A549 treated with ZK216348 at 1 μM for 4 hours (cell line): ENCODE results near the gene RHOT2. TPM values are rescaled to one million over a fixed set of nuclear protein-coding genes. Genes with fewer than 3 reads are reported as not detected.

Experiments used
- total RNA-seq: library from RNA; stranded (reverse); fragments of 200-300 nt; extraction: Qiagen RNA extraction; gene quantifications from 5 replicates; pipeline ENCODE4 v1.2.3, GENCODE V29; 2022; ENCODE audit warnings: low read depth

RHOT2 gene
- 44.9 to 111 TPM (median 98.0 TPM) in 5 replicates for total RNA-seq

DNA sequence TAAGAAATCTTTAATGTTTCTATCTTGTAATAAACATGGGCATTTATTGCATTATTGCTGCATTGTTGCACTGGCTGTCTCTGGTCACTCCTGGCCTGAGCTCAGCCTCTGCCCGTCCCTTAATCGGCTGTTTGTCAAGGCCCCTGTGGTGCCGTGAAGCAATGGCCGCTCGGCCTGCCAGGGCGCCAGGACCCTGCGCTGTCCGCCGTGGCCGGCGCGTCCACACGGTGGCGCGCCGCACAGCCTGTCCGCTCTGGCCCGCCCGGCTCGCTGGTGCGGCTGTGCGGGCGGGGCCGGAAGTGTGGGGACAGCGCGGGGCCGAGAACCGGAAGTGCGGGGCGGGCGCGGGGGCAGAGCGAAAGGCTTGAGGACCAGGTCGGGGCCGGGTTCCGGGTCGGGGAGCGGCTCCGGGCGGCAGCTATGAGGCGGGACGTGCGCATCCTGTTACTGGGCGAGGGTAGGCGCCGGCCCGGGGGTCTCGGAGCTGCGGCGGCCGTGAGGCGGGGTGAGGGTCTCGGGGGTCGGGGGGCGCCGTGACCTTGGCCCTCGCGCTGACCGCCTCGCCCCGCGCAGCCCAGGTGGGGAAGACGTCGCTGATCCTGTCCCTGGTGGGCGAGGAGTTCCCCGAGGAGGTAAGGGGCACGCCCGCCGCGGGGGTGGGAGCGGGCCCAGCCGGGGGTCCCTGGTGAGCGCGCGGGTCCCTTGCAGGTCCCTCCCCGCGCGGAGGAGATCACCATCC is at the start of gene RHOT2:
Gene RHOT2, plus strand, starts transcription at position 353 of the 739 bp plus-strand sequence. Its CDS starts 68 bp downstream, at position 421.

DNA sequence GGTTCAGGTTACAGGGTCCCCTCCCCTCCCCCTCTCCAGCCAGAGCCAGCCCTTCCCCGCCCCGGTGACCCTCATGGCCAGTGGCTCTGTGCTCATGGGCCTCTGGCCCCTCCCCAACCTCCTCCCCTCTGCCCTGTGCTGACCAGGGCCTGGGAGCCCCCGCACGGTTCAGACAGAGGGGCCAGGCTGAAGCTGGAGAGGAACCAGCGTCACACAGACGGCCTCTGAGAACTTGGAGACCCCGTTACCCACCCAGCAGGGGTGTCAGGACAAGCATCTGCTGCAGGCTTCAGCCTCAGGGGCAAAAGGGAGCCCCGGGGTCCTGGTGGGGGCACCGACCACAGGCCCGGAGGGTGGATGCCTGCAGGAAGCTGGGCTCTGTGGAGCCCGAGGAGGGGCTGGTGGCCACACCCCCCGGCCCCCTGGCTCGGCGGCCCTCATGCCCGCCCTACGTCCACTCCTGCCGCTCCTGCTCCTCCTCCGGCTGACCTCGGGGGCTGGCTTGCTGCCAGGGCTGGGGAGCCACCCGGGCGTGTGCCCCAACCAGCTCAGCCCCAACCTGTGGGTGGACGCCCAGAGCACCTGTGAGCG is 37.0 kb upstream of the RHOT2 start, which contains the start of gene WFIKKN1:
Gene WFIKKN1, plus strand, starts transcription at position 171 of the 591 bp plus-strand sequence. Its CDS starts 269 bp downstream, at position 440.

DNA sequence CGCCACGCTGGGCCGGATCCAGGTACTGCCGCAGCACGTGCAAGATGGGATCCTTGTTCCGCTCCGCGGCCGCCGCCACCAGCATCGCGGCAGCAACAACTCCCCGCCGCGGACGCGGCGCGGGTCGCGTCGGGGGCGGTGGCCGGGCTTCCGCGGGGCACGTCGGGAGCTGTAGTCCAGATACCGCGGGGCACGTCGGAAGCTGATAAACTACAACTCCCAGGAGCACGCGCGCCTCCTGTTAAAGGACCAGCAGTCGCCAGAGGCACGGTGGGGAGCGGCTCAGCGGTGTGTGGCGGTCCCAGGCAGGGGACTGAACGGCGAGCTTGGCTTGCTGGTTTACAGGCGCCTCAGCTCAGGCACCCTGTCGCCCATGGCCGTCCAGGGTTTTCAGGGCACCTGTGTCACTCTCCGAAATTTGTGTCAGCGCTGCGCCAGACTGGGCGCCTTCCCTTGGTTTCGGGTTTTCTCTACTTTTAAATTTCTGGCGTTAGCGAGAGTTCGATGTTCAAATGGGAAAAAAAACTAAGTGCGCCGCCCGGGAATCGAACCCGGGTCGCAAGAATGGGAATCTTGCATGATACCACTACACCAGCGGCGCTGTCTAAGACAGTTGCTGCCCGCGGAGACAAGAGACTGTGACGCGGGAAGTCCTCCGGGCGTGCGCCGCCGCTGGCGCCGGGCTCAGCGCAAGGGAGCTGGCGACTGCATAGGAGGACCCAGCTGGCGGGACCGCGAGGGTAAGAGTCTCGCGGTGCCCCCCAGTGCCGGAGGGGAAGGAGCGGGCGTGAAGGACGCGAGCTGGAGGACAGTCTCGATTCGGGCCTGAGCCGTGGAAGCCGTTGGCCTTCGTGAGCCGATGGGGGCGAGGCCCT is 31.5 kb upstream of the RHOT2 start, which contains the start of gene METTL26:
Gene METTL26, minus strand, starts transcription at position 100 of the 875 bp plus-strand sequence. Its CDS starts 15 bp downstream, at position 85.

DNA sequence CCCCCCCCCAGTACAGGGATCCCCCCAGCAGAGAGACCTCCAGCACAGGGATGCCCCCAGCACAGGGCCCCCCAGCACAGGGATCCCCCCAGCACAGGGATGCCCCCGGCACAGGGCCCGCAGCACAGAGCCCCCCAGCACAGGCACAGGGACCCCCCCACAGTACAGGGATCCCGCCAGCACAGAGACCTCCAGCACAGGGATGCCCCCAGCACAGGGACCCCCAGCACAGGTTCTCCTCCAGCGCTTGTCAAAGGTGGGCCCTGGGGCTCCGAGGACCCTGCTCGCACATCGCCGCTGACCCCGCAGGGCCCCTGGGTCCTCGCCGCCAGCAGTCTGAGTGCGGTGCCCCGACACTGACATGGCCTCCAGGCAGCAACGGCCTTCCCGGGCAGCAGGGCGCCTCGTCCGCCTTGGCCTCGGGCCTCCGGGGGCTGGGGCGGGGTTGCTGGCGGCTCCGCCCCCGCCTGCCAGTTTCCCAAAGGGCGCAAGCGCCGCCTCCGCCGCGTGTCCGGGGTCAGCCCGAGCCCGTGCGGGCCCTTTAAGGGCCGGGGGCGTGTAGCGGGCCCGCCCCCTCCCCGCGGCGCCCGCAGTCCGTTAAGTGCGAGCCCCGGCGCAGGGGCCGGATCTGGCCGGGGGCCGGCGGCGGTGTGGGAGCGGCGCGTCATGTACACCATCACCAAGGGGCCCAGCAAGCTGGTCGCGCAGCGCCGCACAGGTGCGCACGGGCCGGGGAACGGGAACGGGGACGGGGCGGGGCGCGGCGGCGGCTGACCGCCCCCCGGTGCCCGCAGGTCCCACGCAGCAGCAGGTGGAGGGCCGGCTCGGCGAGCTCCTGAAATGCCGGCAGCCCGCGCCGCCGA is 26.4 kb upstream of the RHOT2 start, which contains the start of gene MCRIP2:
Gene MCRIP2, plus strand, starts transcription at position 503 of the 863 bp plus-strand sequence. Its CDS starts 164 bp downstream, at position 667.

DNA sequence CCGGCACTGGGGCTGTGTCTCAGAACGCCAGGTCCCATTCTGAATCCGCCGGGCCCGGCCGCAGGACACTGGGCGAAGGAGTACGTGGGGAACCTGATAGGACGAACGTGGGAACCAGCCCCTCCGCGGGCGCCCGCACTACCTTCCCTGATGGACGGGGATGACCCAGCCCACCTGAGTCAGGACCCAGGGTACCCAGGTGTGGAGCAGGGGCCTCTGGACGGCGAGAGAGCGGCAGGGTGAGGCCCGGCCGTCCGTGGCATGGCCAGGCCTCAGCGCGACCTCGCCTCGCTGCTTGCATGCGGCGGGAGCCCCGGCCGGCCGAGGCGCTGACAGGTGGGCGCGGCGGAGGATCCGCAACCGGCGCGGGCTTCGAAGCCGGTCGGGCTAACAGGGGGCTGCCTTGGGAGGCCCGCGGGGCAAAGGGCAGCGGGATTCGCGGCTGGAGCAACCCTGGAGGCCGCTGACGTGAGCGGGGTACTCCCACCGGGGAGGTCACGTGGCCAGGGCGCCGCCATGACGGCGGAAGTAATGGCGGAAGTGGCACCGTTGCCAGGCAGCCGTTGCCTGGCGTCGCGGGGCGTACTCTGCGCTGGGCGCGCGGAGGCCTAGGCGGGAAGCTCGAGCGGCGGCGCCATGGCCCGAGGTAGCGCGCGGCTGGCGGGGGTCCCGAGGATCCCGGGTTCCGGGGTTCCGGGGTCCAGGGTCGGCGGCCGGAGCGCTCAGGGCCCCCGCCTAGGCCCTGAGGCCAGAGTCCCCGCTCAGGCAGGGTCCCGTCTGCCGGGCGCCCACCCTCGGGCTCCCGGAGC is 18.9 kb upstream of the RHOT2 start, which contains the start of gene WDR90:
Gene WDR90, plus strand, starts transcription at position 585 of the 809 bp plus-strand sequence. Its CDS starts 52 bp downstream, at position 637.

DNA sequence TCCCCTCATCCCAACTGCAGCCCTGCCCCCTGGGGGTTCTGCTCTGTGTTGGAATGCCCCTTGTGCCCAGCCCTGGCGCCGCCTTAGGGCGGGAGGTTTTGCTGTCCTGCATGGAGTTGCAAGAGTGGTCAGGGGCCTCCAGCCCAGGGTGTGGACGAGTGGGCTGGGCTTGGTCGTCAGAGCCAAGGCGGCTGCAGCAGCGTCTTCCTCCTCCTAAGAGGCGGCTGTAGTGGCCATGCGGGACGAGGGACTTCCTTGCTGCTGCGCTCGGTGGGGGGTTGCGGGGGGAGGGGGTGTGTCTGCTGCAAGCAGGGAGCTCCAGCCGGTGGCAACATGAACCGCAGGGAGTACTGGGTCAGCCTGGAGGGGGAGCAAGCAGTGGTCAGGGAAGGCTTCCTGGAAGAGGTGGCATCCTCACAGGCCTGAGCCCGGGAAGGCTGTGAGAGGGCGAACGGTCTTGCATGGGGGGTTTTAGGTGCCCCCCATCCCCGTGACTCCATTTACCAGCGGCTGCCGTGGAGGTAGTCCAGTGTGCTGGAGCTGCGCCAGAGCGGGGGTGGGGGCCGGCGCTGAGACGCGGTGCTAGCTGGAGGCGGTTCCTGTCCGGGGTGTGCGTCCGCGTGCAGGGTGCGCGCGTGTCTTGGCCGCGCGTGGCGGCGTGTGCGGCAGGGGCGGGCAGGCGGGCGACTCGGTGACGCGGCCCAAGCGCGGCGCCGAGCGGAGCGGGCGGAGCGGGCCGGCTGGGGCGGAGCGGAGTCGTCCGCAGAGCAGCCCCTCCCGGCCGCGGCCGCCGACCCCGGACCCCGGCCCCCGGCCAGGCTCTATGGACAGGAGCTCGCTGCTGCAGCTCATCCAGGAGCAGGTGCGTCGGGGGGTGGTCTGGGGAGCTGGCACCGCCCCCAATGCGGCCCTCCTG is 7.3 kb downstream of the RHOT2 start, which contains the start of gene RHBDL1:
Gene RHBDL1, plus strand, starts transcription at position 704 of the 916 bp plus-strand sequence. Its CDS starts 120 bp downstream, at position 824.

DNA sequence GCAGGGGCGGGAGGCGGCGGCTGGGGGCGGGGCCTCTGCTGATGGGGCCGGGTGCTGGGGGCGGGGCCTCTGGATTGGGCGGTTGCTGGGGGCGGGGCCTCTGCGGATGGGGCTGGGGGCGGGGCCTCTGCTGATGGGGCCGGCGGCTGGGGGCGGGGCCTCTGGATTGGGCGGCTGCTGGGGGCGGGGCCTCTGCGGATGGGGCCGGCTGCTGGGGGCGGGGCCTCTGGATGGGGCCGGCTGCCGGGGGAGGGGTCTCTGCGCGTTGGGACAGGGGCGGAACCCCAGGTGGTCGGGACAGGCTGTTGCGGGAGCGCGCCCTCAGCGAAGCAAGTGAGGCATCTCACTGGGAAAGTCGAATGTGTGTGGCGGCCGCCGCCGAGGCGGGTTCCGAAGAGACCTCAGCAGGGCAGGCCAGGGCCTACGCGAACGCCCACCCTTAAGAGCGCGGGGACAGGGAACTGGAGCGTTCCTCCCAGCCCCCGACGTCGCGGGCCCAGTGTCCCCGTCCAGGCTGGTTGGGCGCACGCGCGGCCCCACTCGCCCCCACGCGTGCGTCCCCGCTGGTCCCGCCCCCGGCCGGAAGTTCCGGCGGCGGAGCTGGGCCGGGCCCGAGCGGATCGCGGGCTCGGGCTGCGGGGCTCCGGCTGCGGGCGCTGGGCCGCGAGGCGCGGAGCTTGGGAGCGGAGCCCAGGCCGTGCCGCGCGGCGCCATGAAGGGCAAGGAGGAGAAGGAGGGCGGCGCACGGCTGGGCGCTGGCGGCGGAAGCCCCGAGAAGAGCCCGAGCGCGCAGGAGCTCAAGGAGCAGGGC is 12.1 kb downstream of the RHOT2 start, which contains the start of gene STUB1:
Gene STUB1, plus strand, starts transcription at position 597 of the 811 bp plus-strand sequence. Its CDS starts 116 bp downstream, at position 713.

DNA sequence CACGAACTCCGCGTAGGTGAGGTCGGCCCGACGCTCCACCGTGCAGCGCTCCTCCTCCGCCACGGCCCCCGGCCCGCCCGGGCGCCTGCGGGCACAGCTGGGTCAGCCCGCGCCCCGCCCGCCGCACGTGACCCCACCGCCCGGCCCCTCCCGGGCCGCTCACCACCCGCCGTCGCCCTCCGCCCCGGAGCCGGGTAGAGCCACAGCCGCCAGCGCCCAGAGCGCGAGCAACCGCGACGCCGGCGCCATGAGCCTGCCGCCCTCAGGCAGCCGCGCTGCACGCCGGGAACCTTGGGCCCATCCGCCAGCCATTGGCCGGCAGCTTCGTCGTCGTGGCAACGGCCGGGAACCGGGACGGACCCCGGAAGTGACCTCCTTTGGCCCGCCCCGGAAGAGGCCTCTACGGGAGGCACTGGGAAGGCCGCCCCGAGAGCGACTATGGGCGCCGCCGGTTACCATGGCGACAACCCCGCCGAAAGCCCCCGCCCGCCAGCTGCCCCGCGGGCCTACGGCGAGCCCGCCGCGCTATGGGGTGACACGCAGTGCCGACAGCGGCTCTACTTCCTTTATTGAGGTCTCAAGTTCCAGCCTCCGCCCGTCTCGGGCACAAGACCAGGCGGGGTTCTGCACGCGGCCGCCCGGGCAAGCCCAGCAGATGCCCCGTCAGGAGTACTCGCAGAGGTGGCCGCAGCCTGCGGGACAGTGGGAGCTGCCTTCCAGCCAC is 16.3 kb downstream of the RHOT2 start, which contains the start of gene JMJD8:
Gene JMJD8, minus strand, starts transcription at position 264 of the 724 bp plus-strand sequence. Its CDS starts 15 bp downstream, at position 249.

DNA sequence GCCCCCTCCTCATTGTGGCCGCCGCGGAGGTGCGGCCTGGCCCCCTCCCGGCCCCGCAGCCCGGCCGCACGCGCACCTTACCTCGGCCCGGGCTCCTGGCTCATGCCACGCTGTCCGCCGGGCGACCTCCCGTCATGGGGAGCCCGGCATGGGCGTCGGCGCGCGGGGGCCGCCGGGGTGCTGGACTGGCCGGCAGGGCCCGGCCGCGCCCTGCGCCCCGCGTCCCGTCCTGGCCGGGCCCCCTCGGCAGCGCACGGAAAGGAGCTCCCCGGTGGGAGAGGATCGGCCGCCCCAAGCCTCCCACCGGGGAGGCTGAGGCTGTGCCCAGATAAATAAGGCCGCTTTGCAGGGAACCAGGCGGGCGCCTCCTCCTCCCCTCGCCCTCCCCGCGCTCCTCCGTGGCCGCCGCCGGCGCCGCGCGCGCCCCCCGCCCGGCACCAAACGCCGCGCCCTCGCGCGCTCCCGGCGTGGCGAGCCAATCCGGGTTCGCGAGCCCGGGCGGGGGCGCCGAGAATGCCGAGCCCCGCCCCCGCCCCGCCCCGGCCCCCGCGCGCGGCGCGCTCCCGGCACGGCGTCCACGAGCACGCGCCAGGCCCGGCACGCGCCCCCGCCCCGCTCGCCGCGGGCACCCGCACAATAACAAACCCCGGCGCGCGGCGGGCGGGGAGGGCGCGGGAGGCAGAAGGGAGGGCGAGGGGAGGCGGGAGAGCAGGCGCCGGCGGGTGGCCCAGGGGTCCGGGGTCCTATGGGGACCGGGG is 37.7 kb downstream of the RHOT2 start, which contains the start of gene FBXL16:
Gene FBXL16, minus strand, starts transcription at position 371 of the 758 bp plus-strand sequence. CDS start 8,396 bp downstream, outside the sequence.

DNA sequence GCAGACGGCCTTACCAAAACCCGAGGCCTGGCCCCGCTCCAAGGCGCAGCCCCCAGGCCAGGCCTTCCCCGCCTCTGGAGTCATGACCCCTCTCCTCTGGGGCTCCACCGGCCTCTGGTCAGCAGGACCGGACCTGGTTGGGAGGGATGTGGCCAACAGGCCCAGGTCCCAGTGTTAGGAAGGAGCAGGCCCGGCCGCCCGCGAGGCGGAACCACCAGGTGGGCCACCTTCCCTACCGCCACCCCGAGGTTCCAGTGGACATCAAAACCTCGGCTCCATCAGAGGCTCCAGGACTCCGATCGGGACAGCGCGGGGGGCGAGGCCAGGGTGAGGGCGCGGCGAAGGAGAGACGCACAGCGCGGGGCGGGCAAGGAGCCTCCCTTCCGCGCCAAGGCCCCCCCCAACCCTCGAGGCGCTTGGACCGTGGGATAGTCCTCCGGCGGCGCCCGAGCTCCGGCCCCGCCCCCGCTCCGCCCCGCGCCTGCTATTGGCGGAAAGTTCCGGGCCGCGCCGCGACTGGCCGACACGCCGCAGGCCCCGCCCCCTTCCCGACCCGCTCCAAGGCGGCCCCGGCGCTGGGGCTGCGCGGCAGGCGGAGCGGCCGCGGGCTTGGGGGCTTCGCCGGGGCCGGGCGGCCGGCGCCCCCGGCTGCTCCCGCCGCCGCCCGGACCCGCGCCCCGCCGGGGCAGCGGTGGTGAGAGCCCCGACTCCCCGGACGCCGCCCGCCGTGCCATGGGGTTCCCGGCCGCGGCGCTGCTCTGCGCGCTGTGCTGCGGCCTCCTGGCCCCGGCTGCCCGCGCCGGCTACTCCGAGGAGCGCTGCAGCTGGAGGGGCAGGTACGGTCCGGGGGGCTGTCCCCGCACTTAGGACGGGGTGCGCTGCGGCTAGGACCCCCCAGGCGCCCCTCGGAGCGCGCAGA is 46.9 kb downstream of the RHOT2 start, which contains the start of gene METRN:
Gene METRN, plus strand, starts transcription at position 561 of the 919 bp plus-strand sequence. Its CDS starts 172 bp downstream, at position 733.

DNA sequence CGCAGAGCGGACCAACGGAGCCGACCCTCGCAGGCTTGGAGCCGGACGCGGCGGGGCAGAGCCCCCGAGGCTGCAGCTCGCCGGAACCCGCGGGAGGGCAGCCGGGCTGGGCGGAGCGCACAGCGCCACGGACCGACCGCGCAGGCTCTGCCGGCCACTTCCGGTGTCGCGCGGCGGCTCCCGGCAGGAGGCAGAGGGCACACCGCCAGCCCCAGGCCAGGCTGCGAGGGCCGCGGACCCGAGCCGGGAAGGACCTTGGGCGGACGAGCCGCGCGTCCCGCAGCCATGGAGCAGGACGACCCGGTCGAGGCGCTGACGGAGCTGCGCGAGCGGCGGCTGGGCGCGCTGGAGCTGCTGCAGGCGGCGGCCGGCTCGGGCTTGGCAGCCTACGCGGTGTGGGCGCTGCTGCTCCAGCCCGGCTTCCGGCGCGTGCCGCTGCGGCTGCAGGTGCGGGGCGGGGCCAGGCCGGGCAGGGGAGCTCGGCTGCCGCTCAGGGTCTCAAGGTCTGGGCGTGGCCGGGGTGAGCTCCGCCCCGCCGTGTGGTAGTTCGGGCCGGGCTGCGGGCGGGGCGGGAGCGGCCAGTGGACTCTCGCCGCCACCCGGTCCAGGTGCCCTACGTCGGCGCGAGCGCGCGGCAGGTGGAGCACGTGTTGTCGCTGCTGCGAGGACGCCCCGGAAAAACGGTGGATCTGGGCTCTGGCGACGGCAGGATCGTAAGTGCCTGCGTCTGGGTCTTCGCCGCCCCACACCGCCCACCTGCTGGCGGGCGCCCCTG is 53.2 kb downstream of the RHOT2 start, which contains the start of gene ANTKMT:
Gene ANTKMT, plus strand, starts transcription at position 157 of the 775 bp plus-strand sequence. Its CDS starts 129 bp downstream, at position 286.

